Fibroblast of lung (primary cell): ENCODE data around the gene NUDT21.

Source experiments
- EZH2 ChIP-seq: IDR thresholded peaks from 2 replicates; pipeline ENCODE4 v1.5.1; 2012; ENCODE audit warnings: low read length, control low read depth, mild to moderate bottlenecking; ENCODE audit errors: missing control alignments
- TF ChIP-seq, protein P1 (sequence below), 2 donors: IDR thresholded peaks in 1 of 2; conservative IDR thresholded peaks in 1 of 2; 1 replicate in 1 of 2; 2 replicates in 1 of 2; pipeline ENCODE4 v1.5.1; 2011 to 2012; ENCODE audit warnings: low read length in 2 of 2, control low read depth in 1 of 2, inconsistent platforms in 1 of 2, low read depth in 1 of 2, mild to moderate bottlenecking in 1 of 2

DNA sequence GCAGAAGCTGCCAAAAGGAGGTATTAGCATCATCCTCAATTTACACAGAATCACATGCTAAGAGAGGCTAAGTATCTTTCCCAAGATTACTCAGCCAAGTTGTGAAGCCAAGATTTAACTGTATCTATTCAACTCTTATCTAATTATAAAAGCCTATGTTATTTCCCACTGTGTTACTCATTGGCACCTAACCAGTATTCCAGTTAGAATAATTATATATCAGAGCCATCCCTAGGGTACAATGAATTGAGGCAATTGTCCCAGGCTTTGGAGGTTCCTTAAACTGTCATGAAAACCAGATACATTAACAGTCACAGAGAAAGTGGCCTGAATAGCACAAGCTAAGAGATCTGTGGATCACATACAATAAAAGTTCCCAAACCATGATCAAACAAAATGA lies 14.9 kb downstream of the NUDT21 start:
- TF ChIP-seq, protein P1, sequence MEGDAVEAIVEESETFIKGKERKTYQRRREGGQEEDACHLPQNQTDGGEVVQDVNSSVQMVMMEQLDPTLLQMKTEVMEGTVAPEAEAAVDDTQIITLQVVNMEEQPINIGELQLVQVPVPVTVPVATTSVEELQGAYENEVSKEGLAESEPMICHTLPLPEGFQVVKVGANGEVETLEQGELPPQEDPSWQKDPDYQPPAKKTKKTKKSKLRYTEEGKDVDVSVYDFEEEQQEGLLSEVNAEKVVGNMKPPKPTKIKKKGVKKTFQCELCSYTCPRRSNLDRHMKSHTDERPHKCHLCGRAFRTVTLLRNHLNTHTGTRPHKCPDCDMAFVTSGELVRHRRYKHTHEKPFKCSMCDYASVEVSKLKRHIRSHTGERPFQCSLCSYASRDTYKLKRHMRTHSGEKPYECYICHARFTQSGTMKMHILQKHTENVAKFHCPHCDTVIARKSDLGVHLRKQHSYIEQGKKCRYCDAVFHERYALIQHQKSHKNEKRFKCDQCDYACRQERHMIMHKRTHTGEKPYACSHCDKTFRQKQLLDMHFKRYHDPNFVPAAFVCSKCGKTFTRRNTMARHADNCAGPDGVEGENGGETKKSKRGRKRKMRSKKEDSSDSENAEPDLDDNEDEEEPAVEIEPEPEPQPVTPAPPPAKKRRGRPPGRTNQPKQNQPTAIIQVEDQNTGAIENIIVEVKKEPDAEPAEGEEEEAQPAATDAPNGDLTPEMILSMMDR (conservative IDR thresholded peaks at IDR 0.05 in 1 of 2, IDR thresholded peaks at IDR 0.05 in 1 of 2; ENCODE audit: low read depth in 1 of 2, low read length in 2 of 2) = no peak
- TF ChIP-seq EZH2 = no peak
